ENCODE measurements around the gene ACAD8.
"Not testable (repeated sequence)": the region's sequence is repeated elsewhere in the genome, so short reads cannot be mapped to it uniquely, and the experiment has no call there.

The ACAD8 gene

GRCh38 chr11:134266841-134267251, 13.5 kb downstream of the ACAD8 start:
- no peak for DNase-seq (ENCODE audit: low spot score)

- DNase-seq (ENCODE audit: low spot score), result no peak
These were observed 14.1 kb downstream of the ACAD8 start for GRCh38 chr11:134267461-134267860.

GRCh38 chr11:134267966-134268365, 14.6 kb downstream of the ACAD8 start:
- no peak for DNase-seq (ENCODE audit: low spot score)

- peak; percentile 58 for DNase-seq (ENCODE audit: low spot score)
These were observed 16.9 kb downstream of the ACAD8 start for GRCh38 chr11:134270250-134270714.

GRCh38 chr11:134271978-134272377, 18.6 kb downstream of the ACAD8 start:
- no peak for DNase-seq (ENCODE audit: low spot score)

GRCh38 chr11:134272381-134273316, 19.3 kb downstream of the ACAD8 start:
- peak; percentile 21 for DNase-seq (ENCODE audit: low spot score)

- no peak for DNase-seq (ENCODE audit: low spot score)
These were observed 19.9 kb downstream of the ACAD8 start for GRCh38 chr11:134273317-134273712.

- no peak for DNase-seq (ENCODE audit: low spot score)
These were observed 21.8 kb downstream of the ACAD8 start for GRCh38 chr11:134275188-134275533.

GRCh38 chr11:134275534-134276395, 22.4 kb downstream of the ACAD8 start, which contains the start of gene GLB1L3:
Gene GLB1L3, plus strand, starts transcription at chr11:134276379. Its CDS starts 362 bp downstream, at chr11:134276741.
- DNase-seq (ENCODE audit: low spot score), result peak; percentile 42

GRCh38 chr11:134276396-134277182, 23.2 kb downstream of the ACAD8 start:
- DNase-seq (ENCODE audit: low spot score), result no peak

- no peak for DNase-seq (ENCODE audit: low spot score)
These were observed 24.0 kb downstream of the ACAD8 start for GRCh38 chr11:134277183-134278001.

GRCh38 chr11:134278356-134278755, 25.0 kb downstream of the ACAD8 start:
- no peak for DNase-seq (ENCODE audit: low spot score)

- DNase-seq (ENCODE audit: low spot score), result not testable (repeated sequence)
These were observed 28.3 kb downstream of the ACAD8 start for GRCh38 chr11:134281635-134282034.

GRCh38 chr11:134282121-134283045, 29.0 kb downstream of the ACAD8 start:
- DNase-seq (ENCODE audit: low spot score), result no peak

- no peak for DNase-seq (ENCODE audit: low spot score)
These were observed 30.3 kb downstream of the ACAD8 start for GRCh38 chr11:134283461-134284230.

GRCh38 chr11:134284349-134284748, 31.0 kb downstream of the ACAD8 start:
- not testable (repeated sequence) for DNase-seq (ENCODE audit: low spot score)

GRCh38 chr11:134287561-134287960, 34.2 kb downstream of the ACAD8 start:
- no peak for DNase-seq (ENCODE audit: low spot score)

GRCh38 chr11:134288486-134288885, 35.1 kb downstream of the ACAD8 start:
- no peak for DNase-seq (ENCODE audit: low spot score)

- no peak for DNase-seq (ENCODE audit: low spot score)
These were observed 35.8 kb downstream of the ACAD8 start for GRCh38 chr11:134289167-134289566.
